DND-41 (cell line): Measurements from ENCODE around the gene CHADL.
A peak's percentile ranks its signal among the peaks of the same experiment; 100 is the strongest.

Source experiments
- ATAC-seq: fragments of 200-7000 bp; cut with Tn5 transposase; 3 replicates; pipeline ENCODE4 v1.9.1; 2021; ENCODE audit warnings: low read depth; ENCODE audit not compliant: insufficient read depth
- DNase-seq: peaks from one replicate; pipeline ENCODE4 v3.0.0-alpha.2; 2020
- H2AFZ ChIP-seq: 2 replicates; pipeline ENCODE4 v1.6.0; 2012; ENCODE audit warnings: low read depth, low read length
- H3K27ac ChIP-seq: 2 replicates; pipeline ENCODE4 v1.5.1; 2012; ENCODE audit warnings: low read length, inconsistent platforms
- H3K27me3 ChIP-seq: fragments of 200-600 bp; sonication (generic); 2 replicates; pipeline ENCODE4 v1.6.0; 2012; ENCODE audit warnings: low read length, mild to moderate bottlenecking, inconsistent platforms; ENCODE audit not compliant: insufficient read depth, poor library complexity
- H3K36me3 ChIP-seq: 2 replicates; pipeline ENCODE4 v1.5.1; 2012; ENCODE audit warnings: low read length, inconsistent platforms; ENCODE audit not compliant: insufficient read depth
- H3K4me1 ChIP-seq: 2 replicates; pipeline ENCODE4 v1.5.1; 2012; ENCODE audit warnings: mild to moderate bottlenecking, low read length; ENCODE audit not compliant: insufficient read depth
- H3K4me2 ChIP-seq: 2 replicates; pipeline ENCODE4 v1.6.0; 2012; ENCODE audit warnings: mild to moderate bottlenecking, moderate library complexity, low read length, inconsistent platforms; ENCODE audit not compliant: insufficient read depth
- H3K4me3 ChIP-seq, 2 experiments: fragments of 200-600 bp in 1 of 2; shearing (Covaris generic) in 1 of 2; 2 replicates each; pipeline ENCODE4 v1.5.1; 2012 to 2016; ENCODE audit warnings: inconsistent platforms in 2 of 2, low read length in 2 of 2, mild to moderate bottlenecking in 2 of 2, low read depth in 1 of 2, moderate library complexity in 1 of 2
- H3K79me2 ChIP-seq: 2 replicates; pipeline ENCODE4 v1.6.0; 2012; ENCODE audit warnings: low read length, inconsistent platforms; ENCODE audit not compliant: insufficient read depth
- H3K9ac ChIP-seq: 2 replicates; pipeline ENCODE4 v1.6.0; 2012; ENCODE audit warnings: low read depth, mild to moderate bottlenecking, inconsistent platforms, low read length, moderate library complexity
- H3K9me3 ChIP-seq: 2 replicates; pipeline ENCODE4 v1.5.1; 2012; ENCODE audit warnings: low read length, moderate library complexity, mild to moderate bottlenecking, inconsistent platforms; ENCODE audit not compliant: insufficient read depth, severe bottlenecking
- H4K20me1 ChIP-seq: 2 replicates; pipeline ENCODE4 v1.6.0; 2012; ENCODE audit warnings: low read length; ENCODE audit not compliant: insufficient read depth
- CTCF ChIP-seq: IDR thresholded peaks from 2 replicates; pipeline ENCODE4 v1.5.1; 2012; ENCODE audit warnings: borderline replicate concordance, low read length, moderate library complexity, mild to moderate bottlenecking; ENCODE audit not compliant: poor library complexity, severe bottlenecking; ENCODE audit errors: extremely low read depth
- EZH2 ChIP-seq: IDR thresholded peaks from 3 replicates; pipeline ENCODE4 v1.6.1; 2012; ENCODE audit warnings: borderline replicate concordance, low read depth, mild to moderate bottlenecking, moderate library complexity, low read length, inconsistent platforms; ENCODE audit not compliant: severe bottlenecking

CHADL gene

GRCh38 chr22:41273128-41273527, 32.4 kb upstream of the CHADL start:
- ATAC-seq, result no peak
- Histone ChIP-seq H3K9me3 (no peaks in the 10 kb centered on the region), H3K9ac (no peak overlapping the region), H2AFZ (no peak overlapping the region), H4K20me1 (peaks cover 17% of the 10 kb centered on the region; the same call in 1 of the 2 replicates), H3K4me1 (no peaks in the 10 kb centered on the region), H3K27ac (no peak overlapping the region), H3K36me3 (peaks cover 85% of the 10 kb centered on the region), H3K4me2 (no peak overlapping the region), H3K4me3 (no peak overlapping the region), H3K79me2 (peaks cover 39% of the 10 kb centered on the region), H3K27me3 (no peaks in the 10 kb centered on the region)
- DNase-seq, result no peak
- TF ChIP-seq CTCF, result no peak
- no peak for TF ChIP-seq EZH2

GRCh38 chr22:41271787-41272186, 31.1 kb upstream of the CHADL start:
- DNase-seq (no peak), ATAC-seq (peak; percentile 33; the same call in 2 of the 3 replicates)
- Histone ChIP-seq H3K79me2 (peaks cover 36% of the 10 kb centered on the region), H3K9ac (no peak overlapping the region), H3K36me3 (peaks cover 89% of the 10 kb centered on the region), H3K4me1 (no peaks in the 10 kb centered on the region), H2AFZ (no peak overlapping the region), H3K4me2 (no peak overlapping the region), H3K9me3 (no peaks in the 10 kb centered on the region), H3K27ac (no peak overlapping the region), H4K20me1 (peaks cover 20% of the 10 kb centered on the region; the same call in 1 of the 2 replicates), H3K27me3 (no peaks in the 10 kb centered on the region), H3K4me3 (no peak overlapping the region)
- TF ChIP-seq CTCF, result no peak
- TF ChIP-seq EZH2, result no peak

- Histone ChIP-seq H4K20me1 (peaks cover 31% of the 10 kb centered on the region), H3K4me1 (no peaks in the 10 kb centered on the region), H3K27ac (no peak overlapping the region), H3K9me3 (no peaks in the 10 kb centered on the region), H3K9ac (no peak overlapping the region), H3K79me2 (peaks cover 26% of the 10 kb centered on the region; the same call in 1 of the 2 replicates), H3K4me3 (no peak overlapping the region), H3K36me3 (peaks cover 89% of the 10 kb centered on the region), H3K27me3 (no peaks in the 10 kb centered on the region), H2AFZ (no peak overlapping the region), H3K4me2 (no peak overlapping the region)
- ATAC-seq (no peak), DNase-seq (no peak)
- TF ChIP-seq CTCF (no peak), EZH2 (no peak)
These were observed 27.2 kb upstream of the CHADL start for GRCh38 chr22:41267958-41268357.

GRCh38 chr22:41264408-41264941, 23.7 kb upstream of the CHADL start:
- Histone ChIP-seq H3K9ac (no peak overlapping the region), H3K27ac (no peak overlapping the region), H4K20me1 (peaks cover 41% of the 10 kb centered on the region), H3K9me3 (no peaks in the 10 kb centered on the region), H3K36me3 (peaks cover 97% of the 10 kb centered on the region), H3K4me3 (no peak overlapping the region), H3K4me2 (no peak overlapping the region), H3K4me1 (no peaks in the 10 kb centered on the region), H3K79me2 (peaks cover 19% of the 10 kb centered on the region), H2AFZ (no peak overlapping the region), H3K27me3 (no peaks in the 10 kb centered on the region)
- no peak for TF ChIP-seq CTCF
- TF ChIP-seq EZH2, result no peak
- ATAC-seq, result no peak
- no peak for DNase-seq
